ENCODE data around the gene FOCAD. TPM values are rescaled to one million over a fixed set of nuclear protein-coding genes. Genes with fewer than 3 reads are reported as not detected.

The FOCAD gene
- total RNA-seq, 1 experiment from 2014 or later, result 43.3 TPM

GRCh38 chr9:20811872-20812271 lies 127.8 kb downstream of the FOCAD start:
- H2AK5ac ChIP-seq (ENCODE audit: insufficient read length, low read length), result no peak overlapping the region
- H2BK5ac ChIP-seq (ENCODE audit: insufficient read length, low read length), result no peak overlapping the region
- H4K8ac ChIP-seq (replicated peaks; ENCODE audit: insufficient read length, low read depth, low read length), result no peak overlapping the region
- Mint-ChIP-seq H3K4me1 (no peaks in the 10 kb centered on the region), H3K27ac (no peak overlapping the region), H3K27me3 (ENCODE audit: low read depth) (no peaks in the 10 kb centered on the region; the same call in 1 of the 2 replicates), H3K4me3 (no peak overlapping the region), H3K36me3 (ENCODE audit: insufficient read depth in 1 of 3, low read depth in 3 of 3) (no peaks in the 10 kb centered on the region; a peak in 1 of 7 replicates), H3K9me3 (no peaks in the 10 kb centered on the region)
- no peak for TF ChIP-seq CTCF (conservative IDR thresholded peaks at IDR 0.05)
- no peak overlapping the region for H2BK120ac ChIP-seq (ENCODE audit: low read depth, low read length, poor library complexity, severe bottlenecking)
- no peak overlapping the region for H3K56ac ChIP-seq (ENCODE audit: insufficient read length, low read depth, low read length)
- no peak for DNase-seq
- no peak overlapping the region for H3K4ac ChIP-seq (ENCODE audit: low read depth, low read length)
- no peak overlapping the region for H3K27ac ChIP-seq (ENCODE audit: insufficient read length, low read depth, low read length)
- no peak overlapping the region for H3K14ac ChIP-seq (ENCODE audit: insufficient read depth, low read length)
- H4K5ac ChIP-seq (ENCODE audit: insufficient read length, low read depth, low read length), result no peak overlapping the region
- H2BK20ac ChIP-seq (ENCODE audit: low read depth, low read length, poor library complexity, severe bottlenecking), result no peak overlapping the region
- H3T11ph ChIP-seq (ENCODE audit: low read length), result no peak overlapping the region
- H3K23ac ChIP-seq (ENCODE audit: insufficient read length, low read depth, low read length), result no peak overlapping the region
- no peak overlapping the region for H2AFZ ChIP-seq (ENCODE audit: low read length)
- H2BK15ac ChIP-seq (ENCODE audit: low read depth, low read length), result no peak overlapping the region
- no peaks in the 10 kb centered on the region for H3K4me1 ChIP-seq (ENCODE audit: insufficient read depth, low read length)
- H3K79me2 ChIP-seq (ENCODE audit: insufficient read depth, low read length), result no peaks in the 10 kb centered on the region
- no peak overlapping the region for H3K9ac ChIP-seq (ENCODE audit: extremely low read depth, insufficient read length, low read length)
- no peaks in the 10 kb centered on the region for H3K9me3 ChIP-seq (ENCODE audit: control insufficient read depth, low read depth, low read length)
- no peaks in the 10 kb centered on the region for H3K23me2 ChIP-seq (ENCODE audit: insufficient read length, low read depth, low read length, poor library complexity, severe bottlenecking)
- H3K79me1 ChIP-seq (ENCODE audit: insufficient read depth, low read depth, low read length, poor library complexity, severe bottlenecking), result no peaks in the 10 kb centered on the region
- H2BK12ac ChIP-seq (ENCODE audit: insufficient read length, low read depth, low read length), result no peak overlapping the region
- no peak overlapping the region for H3K4me2 ChIP-seq (ENCODE audit: insufficient read depth, insufficient read length, low read length)
- H4K91ac ChIP-seq (ENCODE audit: insufficient read length, low read depth, low read length), result no peak overlapping the region
- no peaks in the 10 kb centered on the region for H3K27me3 ChIP-seq (ENCODE audit: insufficient read depth, low read length)
- H4K20me1 ChIP-seq (ENCODE audit: control insufficient read depth, insufficient read depth, insufficient read length), result no peaks in the 10 kb centered on the region
- no peak overlapping the region for H3K18ac ChIP-seq (ENCODE audit: insufficient read length, low read depth, low read length)
